ENCODE measurements around the gene TIMELESS. TPM values are rescaled to one million over a fixed set of nuclear protein-coding genes. Genes with fewer than 3 reads are reported as not detected.
"Not testable (repeated sequence)": the region's sequence is repeated elsewhere in the genome, so short reads cannot be mapped to it uniquely, and the experiment has no call there.

Gene TIMELESS
- total RNA-seq, 1 donor from 2014 or later = 8.6 TPM

- ATAC-seq (no peak), DNase-seq (ENCODE audit: low spot score) (no peak)
Observed at GRCh38 chr12:56410768-56411167, 38.5 kb downstream of the TIMELESS start.

GRCh38 chr12:56408799-56409417, 40.3 kb downstream of the TIMELESS start:
- ATAC-seq = peak; percentile 36
- no peak for DNase-seq (ENCODE audit: low spot score)

- not testable (repeated sequence) for DNase-seq (ENCODE audit: low spot score); ATAC-seq
Observed at GRCh38 chr12:56404227-56404626, 45.0 kb downstream of the TIMELESS start.

GRCh38 chr12:56401612-56402011, 47.6 kb downstream of the TIMELESS start:
- DNase-seq (ENCODE audit: low spot score); ATAC-seq: not testable (repeated sequence)

- ATAC-seq = peak; percentile 59
- DNase-seq (ENCODE audit: low spot score) = not testable (repeated sequence)
Observed at GRCh38 chr12:56401125-56401524, 48.1 kb downstream of the TIMELESS start.

GRCh38 chr12:56399466-56399865, 49.8 kb downstream of the TIMELESS start:
- DNase-seq (ENCODE audit: low spot score); ATAC-seq: not testable (repeated sequence)

GRCh38 chr12:56398324-56398723, 50.9 kb downstream of the TIMELESS start:
- ATAC-seq = peak; percentile 39
- no peak for DNase-seq (ENCODE audit: low spot score)

GRCh38 chr12:56392331-56392730, 56.9 kb downstream of the TIMELESS start:
- ATAC-seq (no peak), DNase-seq (ENCODE audit: low spot score) (no peak)

- no peak for DNase-seq (ENCODE audit: low spot score)
- no peak for ATAC-seq
Observed at GRCh38 chr12:56391721-56392120, 57.5 kb downstream of the TIMELESS start.

- DNase-seq (ENCODE audit: low spot score) (no peak), ATAC-seq (no peak)
Observed at GRCh38 chr12:56389412-56389811, 59.8 kb downstream of the TIMELESS start.

- no peak for DNase-seq (ENCODE audit: low spot score)
- no peak for ATAC-seq
Observed at GRCh38 chr12:56387152-56387736, 62.0 kb downstream of the TIMELESS start.

GRCh38 chr12:56385873-56386272, 63.4 kb downstream of the TIMELESS start:
- ATAC-seq = peak; percentile 88
- DNase-seq (ENCODE audit: low spot score) = peak; percentile 69

- ATAC-seq = no peak
- no peak for DNase-seq (ENCODE audit: low spot score)
Observed at GRCh38 chr12:56382611-56383010, 66.6 kb downstream of the TIMELESS start.

- no peak for ATAC-seq
- no peak for DNase-seq (ENCODE audit: low spot score)
Observed at GRCh38 chr12:56377989-56378316, 71.3 kb downstream of the TIMELESS start.

- peak; percentile 8 for DNase-seq (ENCODE audit: low spot score)
- ATAC-seq = peak; percentile 20
Observed at GRCh38 chr12:56377310-56377988, 71.8 kb downstream of the TIMELESS start.

GRCh38 chr12:56375598-56376434, 73.4 kb downstream of the TIMELESS start:
- DNase-seq (ENCODE audit: low spot score) (peak; percentile 8), ATAC-seq (peak; percentile 20)

- no peak for ATAC-seq
Observed at GRCh38 chr12:56374726-56375597, 74.3 kb downstream of the TIMELESS start.

GRCh38 chr12:56373515-56373914, 75.7 kb downstream of the TIMELESS start:
- DNase-seq (ENCODE audit: low spot score) (no peak), ATAC-seq (no peak)

More at GRCh38 chr12:56374726-56375597, 74.3 kb downstream of the TIMELESS start:
- peak; percentile 35 for DNase-seq (ENCODE audit: low spot score)

GRCh38 chr12:56366948-56367347, 82.3 kb downstream of the TIMELESS start:
- ATAC-seq (no peak), DNase-seq (ENCODE audit: low spot score) (no peak)

Data from left lobe of liver (tissue), 2 donors.